ENCODE results near the gene HIRIP3. TPM values are rescaled to one million over a fixed set of nuclear protein-coding genes. Genes with fewer than 3 reads are reported as not detected.

The HIRIP3 gene
- polyA plus RNA-seq, 1 of the 3 experiments (the other 2 are of a cell fraction) = 18.9 TPM

GRCh38 chr16:30009085-30009862 lies 13.9 kb upstream of the HIRIP3 start (continued):
- no peak for TF ChIP-seq USF2 (IDR thresholded peaks at IDR 0.05; ENCODE audit: borderline replicate concordance, low read depth, low read length)

GRCh38 chr16:30007378-30007895 lies 12.0 kb upstream of the HIRIP3 start:
- peaks cover 0 to 5% of the 10 kb centered on the region in 2 experiments; a peak in 1 of 4 replicates for H3K4me1 ChIP-seq (ENCODE audit: control insufficient read depth in 1 of 2, insufficient read depth in 2 of 2, low read depth in 1 of 2, low read length in 1 of 2)
- no peak for TF ChIP-seq GATA2 (CRISPR knock-in tag; IDR thresholded peaks at IDR 0.05)
- no peak overlapping the region for H3K4me3 ChIP-seq (ENCODE audit: low read depth in 2 of 2, low read length in 1 of 2)
- H3K27me3 ChIP-seq (ENCODE audit: insufficient read depth) = no peaks in the 10 kb centered on the region
- no peak for DNase-seq
- H3K79me2 ChIP-seq (ENCODE audit: insufficient read depth) = no peaks in the 10 kb centered on the region
- H3K36me3 ChIP-seq (replicated peaks in 1 of 2; ENCODE audit: control insufficient read depth in 1 of 2, insufficient read depth in 2 of 2, low read length in 1 of 2) = peaks cover 0 to 6% of the 10 kb centered on the region in 2 experiments
- H4K20me1 ChIP-seq (ENCODE audit: insufficient read depth) = no peaks in the 10 kb centered on the region
- no peak overlapping the region for H3K27ac ChIP-seq (ENCODE audit: low read depth in 2 of 2, low read length in 1 of 2)
- no peak overlapping the region for H3K9ac ChIP-seq
- CTCF ChIA-PET = interaction anchor here (1.0 to 4.7 kb wide), 4 partner anchors 21 to 200 kb away, joined by 3 to 41 read pairs (median 4); partner anchors contain the start of gene TAOK2
- no peak overlapping the region for H3K4me2 ChIP-seq
- H3K9me3 ChIP-seq = no peaks in the 10 kb centered on the region
- WGBS (ENCODE audit: low lambda C conversion rate) = 94% methylated on average over 7 of the region's 11 CpGs
- POLR2A ChIA-PET = interaction anchor here (0.6 kb wide), 1 partner anchor 55 kb away, joined by 3 read pairs; no protein-coding TSS in a partner anchor
- no peaks in the 10 kb centered on the region for H3F3A ChIP-seq (replicated peaks; ENCODE audit: insufficient read depth)
- H3K9me2 ChIP-seq = no peaks in the 10 kb centered on the region
- no peak overlapping the region for H2AFZ ChIP-seq (ENCODE audit: low read depth)

GRCh38 chr16:30006659-30007377 lies 11.4 kb upstream of the HIRIP3 start:
- no peak overlapping the region for H3K4me3 ChIP-seq (ENCODE audit: low read depth in 2 of 2, low read length in 1 of 2)
- H3K36me3 ChIP-seq (replicated peaks in 1 of 2; ENCODE audit: control insufficient read depth in 1 of 2, insufficient read depth in 2 of 2, low read length in 1 of 2) = peaks cover 0 to 8% of the 10 kb centered on the region in 2 experiments
- no peaks in the 10 kb centered on the region for H3K27me3 ChIP-seq (ENCODE audit: insufficient read depth)
- no peak overlapping the region for H3K27ac ChIP-seq (ENCODE audit: low read depth in 2 of 2, low read length in 1 of 2)
- 90% methylated on average over 24 of the region's 34 CpGs for WGBS (ENCODE audit: low lambda C conversion rate)
- H3K9me2 ChIP-seq = no peaks in the 10 kb centered on the region
- H2AFZ ChIP-seq (ENCODE audit: low read depth) = no peak overlapping the region
- TF ChIP-seq RXRA (IDR thresholded peaks at IDR 0.05; ENCODE audit: borderline replicate concordance, low read depth) (no peak), EP300 (IDR thresholded peaks at IDR 0.05; ENCODE audit: borderline replicate concordance in 1 of 2, low read depth in 1 of 2, low read length in 1 of 2) (no peak), GATA2 (CRISPR knock-in tag; IDR thresholded peaks at IDR 0.05) (no peak), FOXJ3 (CRISPR knock-in tag; IDR thresholded peaks at IDR 0.05) (no peak), NRF1 (IDR thresholded peaks at IDR 0.05; ENCODE audit: low read depth, low read length) (no peak), ZBTB33 (IDR thresholded peaks at IDR 0.05; ENCODE audit: borderline replicate concordance, low read depth) (no peak), GABPA (IDR thresholded peaks at IDR 0.05; ENCODE audit: low read depth) (no peak), JUND (IDR thresholded peaks at IDR 0.05) (no peak)
- H4K20me1 ChIP-seq (ENCODE audit: insufficient read depth) = no peaks in the 10 kb centered on the region
- ChIA-PET POLR2A (interaction anchor here (0.6 to 1.0 kb wide), 4 partner anchors 17 to 107 kb away, joined by 3 read pairs; partner anchors contain the start of gene SEZ6L2), CTCF (interaction anchor here (0.6 to 4.7 kb wide), 5 partner anchors 10 to 159 kb away, joined by 3 to 41 read pairs (median 6); partner anchors contain the start of genes INO80E, TAOK2 and TLCD3B)
- no peak overlapping the region for H3K4me2 ChIP-seq
- DNase-seq = no peak
- no peaks in the 10 kb centered on the region for H3K79me2 ChIP-seq (ENCODE audit: insufficient read depth)
- no peaks in the 10 kb centered on the region for H3F3A ChIP-seq (replicated peaks; ENCODE audit: insufficient read depth)
- no peak overlapping the region for H3K9ac ChIP-seq
- peaks cover 0 to 5% of the 10 kb centered on the region in 2 experiments; a peak in 1 of 4 replicates for H3K4me1 ChIP-seq (ENCODE audit: control insufficient read depth in 1 of 2, insufficient read depth in 2 of 2, low read depth in 1 of 2, low read length in 1 of 2)
- H3K9me3 ChIP-seq = no peaks in the 10 kb centered on the region
